GM12878 (cell line): ENCODE measurements around the gene NDE1.

Experiments
- BMI1 ChIP-seq: fragments of 450-650 bp; IDR thresholded peaks from 2 replicates; pipeline ENCODE4 v1.6.1; 2016; ENCODE audit warnings: mild to moderate bottlenecking, moderate library complexity, borderline replicate concordance
- CREM ChIP-seq: IDR thresholded peaks from 2 replicates; pipeline ENCODE4 v1.6.1; 2014; ENCODE audit warnings: antibody characterized with exemption, low read depth
- CTCF ChIP-seq, 3 experiments: IDR thresholded peaks in 2 of 3; conservative IDR thresholded peaks in 1 of 3; 2 replicates each; pipeline ENCODE4 v1.5.1; 2011; ENCODE audit warnings: low read depth in 3 of 3, low read length in 3 of 3, mild to moderate bottlenecking in 3 of 3, control low read depth in 2 of 3, moderate library complexity in 2 of 3, inconsistent platforms in 1 of 3, mixed read lengths in 1 of 3; ENCODE audit not compliant: control insufficient read depth in 2 of 3, insufficient read depth in 1 of 3; ENCODE audit errors: extremely low read depth in 1 of 3
- EZH2 ChIP-seq: IDR thresholded peaks from 2 replicates; pipeline ENCODE4 v1.6.1; 2012; ENCODE audit warnings: low read depth, mild to moderate bottlenecking, control low read depth, inconsistent platforms, low read length, borderline replicate concordance; ENCODE audit not compliant: control insufficient read depth
- HDAC2 ChIP-seq: fragments of 200-600 bp; sonication (generic); IDR thresholded peaks from 2 replicates; pipeline ENCODE4 v1.6.1; 2017
- NFIC ChIP-seq: IDR thresholded peaks from 2 replicates; pipeline ENCODE4 v1.6.1; 2012; ENCODE audit warnings: low read depth, mild to moderate bottlenecking, inconsistent platforms, low read length, moderate library complexity
- POLR2A ChIP-seq: IDR thresholded peaks from 2 replicates; pipeline ENCODE4 v1.6.1; 2011; ENCODE audit warnings: low read depth, mild to moderate bottlenecking, low read length
- POLR2AphosphoS5 ChIP-seq: IDR thresholded peaks from 2 replicates; pipeline ENCODE4 v1.6.1; 2011; ENCODE audit warnings: mild to moderate bottlenecking, low read length, inconsistent platforms
- RAD21 ChIP-seq: IDR thresholded peaks from 2 replicates; pipeline ENCODE4 v1.6.1; 2011; ENCODE audit warnings: mild to moderate bottlenecking, low read depth, low read length, moderate library complexity; ENCODE audit not compliant: insufficient read depth
- RCOR1 ChIP-seq: conservative IDR thresholded peaks from 2 replicates; pipeline ENCODE4 v1.6.1; 2012; ENCODE audit warnings: low read depth, low read length, improper control_type of control experiment
- RELA ChIP-seq: fragments of 450-650 bp; IDR thresholded peaks from 2 replicates; pipeline ENCODE4 v1.8.0; 2014; ENCODE audit warnings: borderline replicate concordance; ENCODE audit not compliant: partially characterized antibody
- REST ChIP-seq: IDR thresholded peaks from 2 replicates; pipeline ENCODE4 v1.6.1; 2012; ENCODE audit warnings: mild to moderate bottlenecking, low read depth, low read length
- TAF1 ChIP-seq: IDR thresholded peaks from 2 replicates; pipeline ENCODE4 v1.6.1; 2011; ENCODE audit warnings: mild to moderate bottlenecking, low read depth, low read length, borderline replicate concordance
- ZNF384 ChIP-seq: IDR thresholded peaks from 2 replicates; pipeline ENCODE4 v1.6.1; 2012; ENCODE audit warnings: low read depth, mild to moderate bottlenecking, low read length, improper control_type of control experiment, borderline replicate concordance

GRCh38 chr16:15617901-15618300, 32.1 kb upstream of the NDE1 start:
- TF ChIP-seq HDAC2 (no peak), EZH2 (no peak), POLR2AphosphoS5 (no peak), ZNF384 (no peak), RAD21 (no peak), CREM (no peak), POLR2A (no peak), RCOR1 (no peak), RELA (no peak), CTCF (IDR thresholded peaks at IDR 0.05 in 2 of 3, conservative IDR thresholded peaks at IDR 0.05 in 1 of 3; ENCODE audit: control insufficient read depth in 2 of 3, extremely low read depth in 1 of 3, insufficient read depth in 1 of 3, low read depth in 3 of 3, low read length in 3 of 3) (no peak), REST (no peak), NFIC (no peak), TAF1 (no peak), BMI1 (no peak)
